Measurements from ENCODE around the gene MAOB.
"Not testable (repeated sequence)": the region's sequence is repeated elsewhere in the genome, so short reads cannot be mapped to it uniquely, and the experiment has no call there.

The MAOB gene

DNA sequence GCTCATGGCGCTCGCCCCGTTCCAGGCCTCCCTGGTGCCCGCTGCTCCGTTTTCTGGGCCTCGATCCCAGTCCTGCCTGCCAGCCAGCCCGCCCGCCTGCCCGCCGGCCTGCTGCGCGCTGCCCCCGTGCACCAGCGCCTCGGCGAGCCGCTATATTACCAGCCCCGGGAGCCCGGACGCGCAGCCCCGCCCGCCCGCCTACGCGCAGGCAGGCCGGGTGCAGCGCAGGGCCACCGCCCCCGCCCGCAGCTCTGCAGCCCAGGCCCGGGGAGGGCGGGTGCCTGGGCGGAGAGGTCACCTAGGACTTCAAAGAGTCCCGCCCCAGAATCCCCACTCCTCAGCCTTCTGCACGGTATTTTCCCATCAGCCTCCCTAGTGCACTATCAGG is at the start of gene MAOB:
TSS of gene MAOB (minus strand) at position 157 of the 388 bp plus-strand sequence. CDS start at position 6, 151 bp downstream.
- H3F3A ChIP-seq (ENCODE audit: insufficient read depth, low read length): no peaks in the 10 kb centered on the region
- H3K9ac ChIP-seq (ENCODE audit: low read length): no peak within 1 kb of the TSS
- no peaks in the 10 kb centered on the region for H3K9me2 ChIP-seq (replicated peaks; ENCODE audit: insufficient read depth, low read length)
- DNase-seq: no peak
- H3K9me3 ChIP-seq (replicated peaks; ENCODE audit: insufficient read depth, low read length): no peaks in the 10 kb centered on the region
- no peak within 1 kb of the TSS for H3K27ac ChIP-seq (ENCODE audit: low read length)
- no peak within 1 kb of the TSS for H2AFZ ChIP-seq (ENCODE audit: low read length)
- no peak within 1 kb of the TSS for H3K4me2 ChIP-seq (ENCODE audit: low read depth, low read length)
- no peaks in the 10 kb centered on the region for H4K20me1 ChIP-seq (ENCODE audit: insufficient read depth, low read length)
- H3K4me1 ChIP-seq (ENCODE audit: low read length): no peaks in the 10 kb centered on the region
- no peaks in the 10 kb centered on the region for H3K36me3 ChIP-seq (replicated peaks; ENCODE audit: insufficient read depth, low read length)
- TF ChIP-seq EZH2 (optimal IDR thresholded peaks at IDR 0.05; ENCODE audit: low read depth, low read length): no peak
- TF ChIP-seq, protein P1, sequence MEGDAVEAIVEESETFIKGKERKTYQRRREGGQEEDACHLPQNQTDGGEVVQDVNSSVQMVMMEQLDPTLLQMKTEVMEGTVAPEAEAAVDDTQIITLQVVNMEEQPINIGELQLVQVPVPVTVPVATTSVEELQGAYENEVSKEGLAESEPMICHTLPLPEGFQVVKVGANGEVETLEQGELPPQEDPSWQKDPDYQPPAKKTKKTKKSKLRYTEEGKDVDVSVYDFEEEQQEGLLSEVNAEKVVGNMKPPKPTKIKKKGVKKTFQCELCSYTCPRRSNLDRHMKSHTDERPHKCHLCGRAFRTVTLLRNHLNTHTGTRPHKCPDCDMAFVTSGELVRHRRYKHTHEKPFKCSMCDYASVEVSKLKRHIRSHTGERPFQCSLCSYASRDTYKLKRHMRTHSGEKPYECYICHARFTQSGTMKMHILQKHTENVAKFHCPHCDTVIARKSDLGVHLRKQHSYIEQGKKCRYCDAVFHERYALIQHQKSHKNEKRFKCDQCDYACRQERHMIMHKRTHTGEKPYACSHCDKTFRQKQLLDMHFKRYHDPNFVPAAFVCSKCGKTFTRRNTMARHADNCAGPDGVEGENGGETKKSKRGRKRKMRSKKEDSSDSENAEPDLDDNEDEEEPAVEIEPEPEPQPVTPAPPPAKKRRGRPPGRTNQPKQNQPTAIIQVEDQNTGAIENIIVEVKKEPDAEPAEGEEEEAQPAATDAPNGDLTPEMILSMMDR (IDR thresholded peaks at IDR 0.05; ENCODE audit: low read length): no peak
- no peak for TF ChIP-seq EZH2phosphoT487 (IDR thresholded peaks at IDR 0.05; ENCODE audit: low read length)
- H3K27me3 ChIP-seq (replicated peaks; ENCODE audit: insufficient read depth, low read length): no peaks in the 10 kb centered on the region
- H3K79me2 ChIP-seq (ENCODE audit: low read length): no peaks in the 10 kb centered on the region
- no peak within 1 kb of the TSS for H3K4me3 ChIP-seq (ENCODE audit: low read length)

DNA sequence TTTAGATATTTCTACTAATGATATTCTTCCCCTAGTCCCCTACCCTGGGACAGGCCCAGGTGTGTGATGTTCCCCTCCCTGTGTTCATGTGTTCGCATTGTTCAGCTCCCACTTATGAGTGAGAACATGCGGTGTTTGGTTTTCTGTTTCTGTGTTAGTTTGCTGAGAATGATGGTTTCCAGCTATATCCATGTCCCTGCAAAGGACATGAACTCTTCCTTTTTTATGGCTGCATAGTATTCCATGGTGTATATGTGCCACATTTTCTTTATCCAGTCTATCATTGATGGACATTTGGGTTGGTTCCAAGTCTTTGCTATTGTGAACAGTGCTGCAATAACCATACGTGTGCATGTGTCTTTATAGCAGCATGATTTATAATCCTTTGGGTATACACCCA is 39.8 kb upstream of the MAOB start:
- not testable (repeated sequence) for H3K9ac ChIP-seq (ENCODE audit: low read length); H3K9me3 ChIP-seq (replicated peaks; ENCODE audit: insufficient read depth, low read length); H3K36me3 ChIP-seq (replicated peaks; ENCODE audit: insufficient read depth, low read length); H3F3A ChIP-seq (ENCODE audit: insufficient read depth, low read length); H3K4me3 ChIP-seq (ENCODE audit: low read length); H3K27me3 ChIP-seq (replicated peaks; ENCODE audit: insufficient read depth, low read length); DNase-seq; H2AFZ ChIP-seq (ENCODE audit: low read length); H3K4me2 ChIP-seq (ENCODE audit: low read depth, low read length); H3K4me1 ChIP-seq (ENCODE audit: low read length); H4K20me1 ChIP-seq (ENCODE audit: insufficient read depth, low read length); H3K79me2 ChIP-seq (ENCODE audit: low read length); H3K27ac ChIP-seq (ENCODE audit: low read length); H3K9me2 ChIP-seq (replicated peaks; ENCODE audit: insufficient read depth, low read length)

DNA sequence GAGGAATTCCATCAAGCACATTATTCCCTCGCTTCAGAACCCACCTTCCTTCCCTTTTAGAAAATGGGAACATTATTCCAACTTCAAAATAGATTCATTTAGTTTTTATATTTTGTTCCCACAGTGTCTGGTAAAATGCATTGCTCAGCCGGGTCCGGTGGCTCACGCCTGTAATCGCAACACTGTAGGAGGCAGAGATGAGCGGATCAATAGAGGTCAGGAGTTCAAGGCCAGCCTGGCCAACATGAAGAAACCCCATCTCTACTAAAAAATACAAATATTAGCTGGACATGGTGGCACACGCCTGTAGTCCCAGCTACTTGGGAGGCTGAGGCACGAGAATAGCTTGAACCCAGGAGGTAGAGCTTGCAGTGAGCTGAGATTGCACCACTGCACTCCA is 28.5 kb upstream of the MAOB start:
- H3K27me3 ChIP-seq (replicated peaks; ENCODE audit: insufficient read depth, low read length); H3F3A ChIP-seq (ENCODE audit: insufficient read depth, low read length); H3K4me2 ChIP-seq (ENCODE audit: low read depth, low read length); H3K9me2 ChIP-seq (replicated peaks; ENCODE audit: insufficient read depth, low read length); H2AFZ ChIP-seq (ENCODE audit: low read length); H3K27ac ChIP-seq (ENCODE audit: low read length); H3K9me3 ChIP-seq (replicated peaks; ENCODE audit: insufficient read depth, low read length); H3K9ac ChIP-seq (ENCODE audit: low read length); H4K20me1 ChIP-seq (ENCODE audit: insufficient read depth, low read length); H3K79me2 ChIP-seq (ENCODE audit: low read length); H3K36me3 ChIP-seq (replicated peaks; ENCODE audit: insufficient read depth, low read length); DNase-seq; H3K4me3 ChIP-seq (ENCODE audit: low read length); H3K4me1 ChIP-seq (ENCODE audit: low read length): not testable (repeated sequence)

DNA sequence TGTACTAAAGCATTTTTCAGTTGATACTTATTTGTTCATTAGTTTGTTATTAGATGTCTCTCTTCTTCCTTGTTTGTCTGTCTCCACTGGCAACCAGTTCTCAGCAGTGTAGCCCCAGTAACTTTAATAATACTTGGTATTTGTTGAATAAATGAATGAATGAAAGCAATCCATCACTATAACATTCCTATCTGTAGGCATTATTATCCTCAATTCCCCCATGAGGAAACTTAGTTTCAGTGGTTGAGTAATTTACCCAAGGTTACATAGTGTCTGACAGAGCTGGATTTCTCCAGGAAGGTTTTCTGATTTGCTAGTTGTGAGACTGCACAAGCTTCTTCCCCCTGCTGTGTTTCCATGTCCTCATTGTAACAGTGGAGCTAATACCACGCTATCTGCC is 27.8 kb upstream of the MAOB start:
- Histone ChIP-seq H3K4me3 (ENCODE audit: low read length) (no peak overlapping the region), H3K27ac (ENCODE audit: low read length) (no peak overlapping the region), H3K9me3 (replicated peaks; ENCODE audit: insufficient read depth, low read length) (no peaks in the 10 kb centered on the region), H3F3A (ENCODE audit: insufficient read depth, low read length) (no peaks in the 10 kb centered on the region), H3K9me2 (replicated peaks; ENCODE audit: insufficient read depth, low read length) (no peaks in the 10 kb centered on the region), H4K20me1 (ENCODE audit: insufficient read depth, low read length) (no peaks in the 10 kb centered on the region), H3K27me3 (replicated peaks; ENCODE audit: insufficient read depth, low read length) (no peaks in the 10 kb centered on the region), H3K4me2 (ENCODE audit: low read depth, low read length) (no peak overlapping the region), H3K4me1 (ENCODE audit: low read length) (no peaks in the 10 kb centered on the region), H2AFZ (ENCODE audit: low read length) (no peak overlapping the region), H3K79me2 (ENCODE audit: low read length) (no peaks in the 10 kb centered on the region), H3K9ac (ENCODE audit: low read length) (no peak overlapping the region), H3K36me3 (replicated peaks; ENCODE audit: insufficient read depth, low read length) (no peaks in the 10 kb centered on the region)
- no peak for TF ChIP-seq EZH2phosphoT487 (IDR thresholded peaks at IDR 0.05; ENCODE audit: low read length)
- TF ChIP-seq, protein P1 (IDR thresholded peaks at IDR 0.05; ENCODE audit: low read length): no peak
- TF ChIP-seq EZH2 (optimal IDR thresholded peaks at IDR 0.05; ENCODE audit: low read depth, low read length): no peak
- no peak for DNase-seq
